H1 (cell line): ENCODE data around the gene XPO6.

Source experiments
- CTCF ChIP-seq, 3 experiments: IDR thresholded peaks; 1 replicate in 2 of 3; 2 replicates in 1 of 3; pipeline versions ENCODE4 v1.5.1 to v1.6.1; 2011; ENCODE audit warnings: low read length in 3 of 3, mild to moderate bottlenecking in 3 of 3, inconsistent platforms in 2 of 3, low read depth in 1 of 3, moderate library complexity in 1 of 3; ENCODE audit not compliant: insufficient read depth in 1 of 3; ENCODE audit errors: control extremely low read depth in 1 of 3
- EZH2 ChIP-seq: fragments of 200-600 bp; sonication (generic); IDR thresholded peaks from 2 replicates; pipeline ENCODE4 v1.7.1; 2012; ENCODE audit warnings: low read depth, mild to moderate bottlenecking, moderate library complexity, low read length, inconsistent platforms; ENCODE audit not compliant: severe bottlenecking
- FOSL1 ChIP-seq: IDR thresholded peaks from 2 replicates; pipeline ENCODE4 v1.6.1; 2011; ENCODE audit warnings: mild to moderate bottlenecking, low read depth, low read length, moderate library complexity; ENCODE audit not compliant: insufficient read depth
- KDM1A ChIP-seq: fragments of 200-600, 300-600 bp; sonication (generic); IDR thresholded peaks from 2 replicates; pipeline ENCODE4 v1.7.1; 2016; ENCODE audit warnings: mild to moderate bottlenecking, low read length, borderline replicate concordance
- MAFK ChIP-seq: IDR thresholded peaks from 2 replicates; pipeline ENCODE4 v1.6.1; 2012; ENCODE audit warnings: low read depth, mild to moderate bottlenecking, improper control_type of control experiment, low read length
- PHF8 ChIP-seq: fragments of 200-600 bp; sonication (generic); conservative IDR thresholded peaks from 2 replicates; pipeline ENCODE4 v1.7.1; 2012; ENCODE audit warnings: low read depth, mild to moderate bottlenecking, inconsistent platforms, low read length, moderate library complexity
- POLR2A ChIP-seq, 2 experiments: IDR thresholded peaks; 1 replicate in 1 of 2; 2 replicates in 1 of 2; pipeline ENCODE4 v1.6.1; 2011; ENCODE audit warnings: low read depth in 2 of 2, low read length in 2 of 2, mild to moderate bottlenecking in 2 of 2; ENCODE audit errors: control extremely low read depth in 1 of 2
- POLR2AphosphoS5 ChIP-seq: IDR thresholded peaks from 2 replicates; pipeline ENCODE4 v1.6.1; 2011; ENCODE audit warnings: low read depth, low read length
- SIX5 ChIP-seq: IDR thresholded peaks from 2 replicates; pipeline ENCODE4 v1.6.1; 2011; ENCODE audit warnings: mild to moderate bottlenecking, low read depth, low read length
- SRF ChIP-seq: IDR thresholded peaks from 2 replicates; pipeline ENCODE4 v1.6.1; 2011; ENCODE audit warnings: mild to moderate bottlenecking, low read depth, low read length, moderate library complexity
- SUZ12 ChIP-seq: fragments of 200-600 bp; sonication (generic); IDR thresholded peaks from 2 replicates; pipeline ENCODE4 v1.6.1; 2012; ENCODE audit warnings: mild to moderate bottlenecking, inconsistent platforms, low read length, moderate library complexity, mixed read lengths
- TAF1 ChIP-seq: IDR thresholded peaks from 2 replicates; pipeline ENCODE4 v1.6.1; 2011; ENCODE audit warnings: mild to moderate bottlenecking, low read depth, low read length
- YY1 ChIP-seq: IDR thresholded peaks from 2 replicates; pipeline ENCODE4 v1.6.1; 2011; ENCODE audit warnings: low read depth, mild to moderate bottlenecking, low read length
- ZNF274 ChIP-seq: IDR thresholded peaks from 2 replicates; pipeline ENCODE4 v1.7.0; 2012; ENCODE audit warnings: low read length, borderline replicate concordance; ENCODE audit errors: extremely low read depth

DNA sequence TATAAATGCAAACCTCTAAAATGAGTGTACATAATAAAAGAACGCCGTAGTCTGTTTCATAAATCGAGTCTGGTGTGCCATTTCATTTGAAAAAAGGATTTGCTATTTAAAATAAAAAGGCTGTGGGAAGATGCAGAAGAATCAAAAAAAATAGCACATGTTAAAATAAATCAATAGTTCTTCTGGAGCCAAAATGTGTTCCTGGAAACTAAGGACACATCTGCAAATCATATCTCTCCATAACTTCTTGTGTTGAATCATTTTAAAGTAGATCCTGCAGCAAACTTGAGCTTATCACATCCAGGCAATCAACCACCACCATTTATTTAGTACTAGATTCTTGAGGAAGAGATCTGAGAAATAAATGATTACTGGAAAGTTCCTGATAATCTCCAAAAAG, 29.0 kb downstream of the XPO6 start:
- no peak for TF ChIP-seq KDM1A
- TF ChIP-seq POLR2A (IDR thresholded peaks at IDR 0.05; ENCODE audit: control extremely low read depth in 1 of 2, low read depth in 2 of 2, low read length in 2 of 2): no peak
- TF ChIP-seq EZH2: no peak
- no peak for TF ChIP-seq SIX5
- TF ChIP-seq CTCF (IDR thresholded peaks at IDR 0.05; ENCODE audit: control extremely low read depth in 1 of 3, insufficient read depth in 1 of 3, low read depth in 1 of 3, low read length in 3 of 3): no peak
- no peak for TF ChIP-seq MAFK
- no peak for TF ChIP-seq POLR2AphosphoS5
- no peak for TF ChIP-seq PHF8
- no peak for TF ChIP-seq SUZ12
- TF ChIP-seq YY1: no peak
- no peak for TF ChIP-seq FOSL1
- no peak for TF ChIP-seq ZNF274
- no peak for TF ChIP-seq TAF1
- no peak for TF ChIP-seq SRF
